GM23338 (cell line): ENCODE results near the gene MFF. TPM values are rescaled to one million over a fixed set of nuclear protein-coding genes. Genes with fewer than 3 reads are reported as not detected.

Source experiments
- ATAC-seq: fragments of 200-7000 bp; cut with Tn5 transposase; 3 replicates; pipeline ENCODE4 v1.9.1; 2020
- DNase-seq: peaks from one replicate; pipeline ENCODE4 v3.0.0-alpha.2; 2015; ENCODE audit warnings: low spot score
- H2AFZ ChIP-seq: fragments of 200-600 bp; sonication (generic); 2 replicates; pipeline ENCODE4 v1.8.0; 2016; ENCODE audit warnings: antibody characterized with exemption, mild to moderate bottlenecking, moderate library complexity
- H3F3A ChIP-seq: fragments of 200-600 bp; sonication (generic); replicated peaks from 2 replicates; pipeline ENCODE4 v1.8.0; 2017; ENCODE audit warnings: antibody characterized with exemption, mixed run types, low read depth
- H3K27ac ChIP-seq: fragments of 200-600 bp; sonication (generic); 2 replicates; pipeline ENCODE4 v1.6.1; 2016; ENCODE audit warnings: low read depth
- H3K27me3 ChIP-seq: fragments of 200-600 bp; sonication (generic); 2 replicates; pipeline ENCODE4 v1.8.0; 2016; ENCODE audit warnings: mild to moderate bottlenecking, mixed run types, moderate library complexity; ENCODE audit not compliant: insufficient read depth
- H3K36me3 ChIP-seq: fragments of 200-600 bp; sonication (generic); 2 replicates; pipeline ENCODE4 v1.8.0; 2016; ENCODE audit warnings: mild to moderate bottlenecking; ENCODE audit not compliant: insufficient read depth
- H3K4me1 ChIP-seq: fragments of 200-600 bp; sonication (generic); 2 replicates; pipeline ENCODE4 v1.8.0; 2016; ENCODE audit warnings: mild to moderate bottlenecking, moderate library complexity; ENCODE audit not compliant: insufficient read depth
- H3K4me2 ChIP-seq: fragments of 200-600 bp; sonication (generic); 2 replicates; pipeline ENCODE4 v1.7.1; 2017; ENCODE audit warnings: mixed run types
- H3K4me3 ChIP-seq: fragments of 200-600 bp; sonication (generic); 2 replicates; pipeline ENCODE4 v1.6.1; 2016; ENCODE audit warnings: mixed run types
- H3K79me2 ChIP-seq: fragments of 200-600 bp; sonication (generic); replicated peaks from 2 replicates; pipeline ENCODE4 v1.8.0; 2017; ENCODE audit warnings: mild to moderate bottlenecking; ENCODE audit not compliant: insufficient read depth
- H3K9me2 ChIP-seq: fragments of 200-600 bp; sonication (generic); 2 replicates; pipeline ENCODE4 v1.8.0; 2017; ENCODE audit not compliant: insufficient read depth
- H4K20me1 ChIP-seq: fragments of 200-600 bp; sonication (generic); replicated peaks from 2 replicates; pipeline ENCODE4 v1.8.0; 2017; ENCODE audit warnings: mild to moderate bottlenecking; ENCODE audit not compliant: insufficient read depth
- H3K27ac Mint-ChIP-seq: 2 replicates; pipeline ENCODE4 v1.8.0; 2020; ENCODE audit warnings: inconsistent platforms, mild to moderate bottlenecking, moderate library complexity, mixed read lengths
- H3K27me3 Mint-ChIP-seq: 3 replicates; pipeline ENCODE4 v1.8.0; 2022; ENCODE audit warnings: low read depth, mild to moderate bottlenecking, moderate library complexity, mixed read lengths, inconsistent platforms; ENCODE audit not compliant: insufficient read depth, poor library complexity
- H3K36me3 Mint-ChIP-seq: 3 replicates; pipeline ENCODE4 v1.8.0; 2021; ENCODE audit warnings: low read depth, mild to moderate bottlenecking, inconsistent platforms, moderate library complexity, mixed read lengths
- H3K4me1 Mint-ChIP-seq: 3 replicates; pipeline ENCODE4 v1.8.0; 2020; ENCODE audit warnings: mild to moderate bottlenecking, inconsistent platforms, mixed read lengths
- H3K4me3 Mint-ChIP-seq: 3 replicates; pipeline ENCODE4 v1.8.0; 2021; ENCODE audit warnings: moderate library complexity, mild to moderate bottlenecking, inconsistent platforms, mixed read lengths
- H3K9me3 Mint-ChIP-seq: 3 replicates; pipeline ENCODE4 v1.8.0; 2020; ENCODE audit warnings: moderate library complexity, mild to moderate bottlenecking, inconsistent platforms, mixed read lengths
- CREB1 ChIP-seq: fragments of 250-450 bp; sonication (Bioruptor Pico); IDR thresholded peaks from 2 replicates; pipeline ENCODE4 v1.5.0; 2020; ENCODE audit warnings: low read depth, mild to moderate bottlenecking, moderate library complexity
- ETS1 ChIP-seq: IDR thresholded peaks from 2 replicates; pipeline ENCODE4 v1.6.1; 2016; ENCODE audit warnings: antibody characterized with exemption
- EZH2 ChIP-seq: fragments of 200-600 bp; sonication (generic); IDR thresholded peaks from one replicate; pipeline ENCODE4 v1.8.0; 2017; ENCODE audit warnings: antibody characterized with exemption, mild to moderate bottlenecking, low read depth; ENCODE audit not compliant: unreplicated experiment
- EZH2phosphoT487 ChIP-seq: fragments of 200-600 bp; sonication (generic); IDR thresholded peaks from one replicate; pipeline ENCODE4 v1.8.1; 2018; ENCODE audit warnings: antibody characterized with exemption; ENCODE audit not compliant: unreplicated experiment
- JUNB ChIP-seq: IDR thresholded peaks from one replicate; pipeline ENCODE4 v1.6.1; 2016; ENCODE audit warnings: antibody characterized with exemption; ENCODE audit not compliant: unreplicated experiment
- POLR2AphosphoS5 ChIP-seq: IDR thresholded peaks from 2 replicates; pipeline ENCODE4 v1.6.1; 2016; ENCODE audit warnings: antibody characterized with exemption, low read depth
- REST ChIP-seq: IDR thresholded peaks from one replicate; pipeline ENCODE4 v1.6.1; 2018; ENCODE audit warnings: antibody characterized with exemption; ENCODE audit not compliant: unreplicated experiment
- STAT1 ChIP-seq: IDR thresholded peaks from one replicate; pipeline ENCODE4 v1.6.1; 2016; ENCODE audit warnings: antibody characterized with exemption; ENCODE audit not compliant: unreplicated experiment
- ZNF331 ChIP-seq: fragments of 250-450 bp; sonication (Bioruptor Pico); IDR thresholded peaks from 2 replicates; pipeline ENCODE4 v1.5.0; 2020; ENCODE audit warnings: low read depth, mild to moderate bottlenecking, moderate library complexity
- ZNF462 ChIP-seq: fragments of 250-450 bp; sonication (Bioruptor Pico); IDR thresholded peaks from 2 replicates; pipeline ENCODE4 v1.5.0; 2020; ENCODE audit warnings: mild to moderate bottlenecking, moderate library complexity
- polyA plus RNA-seq: library from polyadenylated mRNA; unstranded; fragments of >200 nt; fragmentation: Nextera tagmentation; extraction: Ambion mirVana; gene quantifications from 2 replicates; pipeline ENCODE4 v1.2.1, GENCODE V29; 2016
- total RNA-seq: library from RNA; depleted of rRNA; stranded (reverse); fragments of >200 nt; shearing (Covaris generic); gene quantifications from 2 replicates; pipeline ENCODE4 v1.2.3, GENCODE V29; 2014

The MFF gene
- total and polyA plus RNA-seq, 2 experiments from 2014 or later, result 112 to 161 TPM

GRCh38 chr2:227398684-227399670 is 73.9 kb downstream of the MFF start:
- DNase-seq (no peak), ATAC-seq (no peak)
- H3K27ac ChIP-seq, result no peak overlapping the region
- peaks cover 4% of the 10 kb centered on the region for H3K4me1 ChIP-seq
- H3K36me3 ChIP-seq, result no peaks in the 10 kb centered on the region
- no peaks in the 10 kb centered on the region; the same call in 2 of the 3 replicates for H3K36me3 Mint-ChIP-seq
- H3K9me3 Mint-ChIP-seq, result peaks cover 4% of the 10 kb centered on the region; the same call in 1 of the 3 replicates
- TF ChIP-seq STAT1 (no peak), POLR2AphosphoS5 (no peak), ZNF331 (no peak), ZNF462 (no peak)
- no peaks in the 10 kb centered on the region for H3K79me2 ChIP-seq
- no peak overlapping the region for H3K27ac Mint-ChIP-seq
- H3K4me3 Mint-ChIP-seq, result no peak overlapping the region
- H3K27me3 ChIP-seq, result no peaks in the 10 kb centered on the region
- no peak overlapping the region for H2AFZ ChIP-seq
- no peak overlapping the region for H3K4me3 ChIP-seq
- H3K9me2 ChIP-seq, result no peaks in the 10 kb centered on the region
- peaks cover 3% of the 10 kb centered on the region; the same call in 1 of the 3 replicates for H3K4me1 Mint-ChIP-seq
- H3F3A ChIP-seq, result no peaks in the 10 kb centered on the region
- H4K20me1 ChIP-seq, result no peaks in the 10 kb centered on the region
- peaks cover 4% of the 10 kb centered on the region for H3K27me3 Mint-ChIP-seq
- H3K4me2 ChIP-seq, result no peak overlapping the region

- Mint-ChIP-seq H3K4me1 (peaks cover 4% of the 10 kb centered on the region; the same call in 2 of the 3 replicates), H3K27ac (no peak overlapping the region), H3K9me3 (peaks cover 4% of the 10 kb centered on the region; the same call in 1 of the 3 replicates), H3K36me3 (no peaks in the 10 kb centered on the region; the same call in 2 of the 3 replicates), H3K27me3 (peaks cover 4% of the 10 kb centered on the region), H3K4me3 (no peak overlapping the region)
- Histone ChIP-seq H2AFZ (no peak overlapping the region), H3K4me1 (no peaks in the 10 kb centered on the region), H4K20me1 (no peaks in the 10 kb centered on the region), H3K4me3 (no peak overlapping the region), H3K4me2 (no peak overlapping the region), H3K36me3 (no peaks in the 10 kb centered on the region), H3K27me3 (no peaks in the 10 kb centered on the region), H3K79me2 (no peaks in the 10 kb centered on the region), H3K27ac (no peak overlapping the region), H3K9me2 (no peaks in the 10 kb centered on the region), H3F3A (no peaks in the 10 kb centered on the region)
- no peak for ATAC-seq
- DNase-seq, result no peak
- TF ChIP-seq POLR2AphosphoS5, result no peak
- no peak for TF ChIP-seq REST
- TF ChIP-seq CREB1 (CRISPR knock-in tag), result no peak
- no peak for TF ChIP-seq STAT1
- TF ChIP-seq ETS1, result no peak
- no peak for TF ChIP-seq EZH2phosphoT487
- TF ChIP-seq JUNB, result no peak
- TF ChIP-seq EZH2, result no peak
Observed at GRCh38 chr2:227401550-227401949, 76.5 kb downstream of the MFF start.
